Epithelial cell of proximal tubule (primary cell): ENCODE results near the gene SURF4. TPM values are rescaled to one million over a fixed set of nuclear protein-coding genes. Genes with fewer than 3 reads are reported as not detected.
A peak's percentile ranks its signal among the peaks of the same experiment; 100 is the strongest.

Source experiments
- DNase-seq: peaks from one replicate; pipeline ENCODE4 v3.0.0-alpha.2; 2011; ENCODE audit warnings: low read depth
- H3K4me3 ChIP-seq: 2 replicates; pipeline ENCODE4 v1.5.1; 2011; ENCODE audit warnings: low read depth, mild to moderate bottlenecking, low read length
- CTCF ChIP-seq: conservative IDR thresholded peaks from 2 replicates; pipeline ENCODE4 v1.5.1; 2012; ENCODE audit warnings: low read depth, mild to moderate bottlenecking, low read length
- total RNA-seq: library from RNA; depleted of rRNA; stranded (reverse); fragments of >200 nt; gene quantifications from 2 replicates; pipeline ENCODE4 v1.2.3, GENCODE V29; 2015

SURF4 gene
- total RNA-seq, 1 donor from 2014 or later = 125 TPM

DNA sequence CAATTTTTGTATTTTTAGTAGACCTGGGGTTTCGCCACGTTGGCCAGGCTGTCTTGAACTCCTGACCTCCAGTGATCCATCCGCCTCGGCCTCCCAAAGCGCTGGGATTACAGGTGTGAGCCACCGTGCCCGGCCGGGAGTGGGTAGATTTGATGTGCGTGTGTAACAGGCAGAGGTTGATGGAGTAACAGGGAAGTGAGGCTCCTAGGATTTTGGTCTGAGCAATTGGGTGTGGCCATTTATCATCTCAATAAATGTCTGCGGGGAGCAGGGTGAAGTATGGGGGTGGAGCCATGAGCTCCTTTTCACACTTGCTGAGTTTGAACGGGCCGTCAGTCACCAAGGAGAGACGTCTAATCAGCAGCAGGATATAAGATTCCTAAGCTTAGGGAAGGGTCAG is 43.1 kb upstream of the SURF4 start:
- no peak for TF ChIP-seq CTCF
- DNase-seq = no peak
- peak overlapping the region; percentile 82 for H3K4me3 ChIP-seq

- TF ChIP-seq CTCF = no peak
- DNase-seq = peak; percentile 35
- peak within 1 kb of the TSS; percentile 82 for H3K4me3 ChIP-seq
These were observed 41.9 kb upstream of the SURF4 start, which contains the start of gene REXO4 for GRCh38 chr9:133417541-133418461. Gene REXO4 (minus strand): TSS chr9:133418010. CDS start chr9:133417844, 166 bp downstream.

- DNase-seq = no peak
- no peak for TF ChIP-seq CTCF
- no peak overlapping the region for H3K4me3 ChIP-seq
These were observed 39.3 kb upstream of the SURF4 start for GRCh38 chr9:133415170-133415569.

GRCh38 chr9:133408042-133408441 is 32.2 kb upstream of the SURF4 start:
- no peak for DNase-seq
- no peak overlapping the region for H3K4me3 ChIP-seq
- TF ChIP-seq CTCF = no peak

DNA sequence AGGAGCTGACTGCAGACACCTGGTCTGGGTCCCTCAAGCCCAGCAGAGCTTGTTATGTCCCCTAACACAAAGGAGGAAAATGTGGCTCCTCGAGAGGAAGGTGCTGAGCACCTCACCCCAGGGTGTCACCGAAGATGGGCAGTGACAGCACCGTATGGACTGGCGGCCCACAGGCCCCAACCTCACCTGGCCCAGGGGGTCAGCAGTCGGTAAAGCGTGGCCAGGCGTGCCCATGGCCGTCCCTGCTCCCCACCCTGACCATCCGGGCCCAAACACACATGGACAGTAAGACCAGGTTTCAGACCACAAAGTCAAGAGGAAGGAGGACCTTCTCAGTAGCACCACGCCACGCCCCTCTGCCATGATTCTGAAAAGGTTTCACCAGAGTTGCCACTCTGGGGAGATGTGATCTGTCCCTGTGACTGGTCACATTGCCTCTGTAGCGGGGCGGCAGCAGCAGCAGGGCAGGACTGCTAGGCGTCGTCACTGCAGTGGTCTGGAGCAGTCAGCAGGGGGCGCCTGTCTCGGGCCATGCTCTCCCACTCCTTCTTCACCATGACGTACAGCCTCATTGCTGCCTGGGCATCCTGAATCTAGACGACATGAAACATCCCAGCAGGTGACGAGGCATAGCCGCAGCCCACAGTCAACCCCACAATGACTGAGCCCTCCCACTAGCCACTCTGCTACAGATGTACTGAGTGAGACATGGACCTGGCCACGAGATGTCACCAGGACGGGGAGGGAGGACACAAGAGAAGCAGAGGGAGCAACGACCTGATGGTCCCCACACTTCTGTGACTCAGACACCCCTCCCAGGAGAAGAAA is 30.8 kb upstream of the SURF4 start:
- TF ChIP-seq CTCF = peak; percentile 94
- no peak for DNase-seq
- H3K4me3 ChIP-seq = no peak overlapping the region

DNA sequence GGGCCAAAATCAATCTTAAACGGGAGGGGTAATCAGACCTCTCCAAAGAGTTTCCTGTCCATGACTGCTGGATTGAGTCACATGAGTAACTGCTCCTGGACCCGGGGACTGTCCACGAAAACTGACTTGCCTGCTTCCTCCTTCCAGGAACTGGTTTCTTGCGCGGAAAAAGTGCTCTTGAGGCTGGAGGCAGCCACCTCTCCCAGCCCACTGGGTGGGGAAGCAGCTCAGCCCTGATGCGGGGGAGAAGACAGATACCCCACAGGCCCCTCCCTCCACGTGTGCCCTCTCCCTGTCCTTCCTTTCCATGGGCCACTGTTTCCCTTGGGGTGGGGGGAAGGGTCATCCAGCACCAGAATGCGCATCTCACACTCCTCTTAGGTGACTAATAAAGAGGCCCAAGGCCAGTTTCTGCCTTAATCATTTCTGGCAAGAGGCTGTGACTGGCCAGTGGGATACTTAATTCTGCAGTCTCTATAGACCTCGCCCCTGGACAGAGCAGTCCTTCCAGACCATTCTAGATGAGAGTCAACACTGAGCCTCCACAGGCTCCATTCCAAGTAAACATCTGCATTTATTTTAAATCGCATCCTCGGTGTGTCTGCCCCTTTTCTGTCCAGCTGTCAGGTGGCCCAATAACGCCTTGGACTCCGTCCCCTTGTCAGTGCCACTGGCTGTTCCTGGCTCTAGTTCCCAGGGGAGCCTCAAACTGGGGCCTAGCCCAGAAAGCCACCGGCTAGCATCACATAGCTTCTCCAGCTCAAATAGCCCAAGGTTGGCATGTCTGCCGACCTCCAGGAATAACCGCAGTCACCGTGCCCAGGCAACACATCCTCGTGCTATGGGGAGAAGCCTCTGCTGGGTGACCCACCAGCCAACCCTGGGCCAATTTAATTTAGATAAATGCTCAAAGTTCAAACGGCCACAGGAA is 29.9 kb upstream of the SURF4 start:
- DNase-seq = no peak
- no peak overlapping the region for H3K4me3 ChIP-seq
- no peak for TF ChIP-seq CTCF
